ENCODE data around the gene FIBP. TPM values are rescaled to one million over a fixed set of nuclear protein-coding genes. Genes with fewer than 3 reads are reported as not detected.

Gene FIBP
- total RNA-seq, 2 experiments from 2014 or later, result 19.1 to 19.9 TPM

DNA sequence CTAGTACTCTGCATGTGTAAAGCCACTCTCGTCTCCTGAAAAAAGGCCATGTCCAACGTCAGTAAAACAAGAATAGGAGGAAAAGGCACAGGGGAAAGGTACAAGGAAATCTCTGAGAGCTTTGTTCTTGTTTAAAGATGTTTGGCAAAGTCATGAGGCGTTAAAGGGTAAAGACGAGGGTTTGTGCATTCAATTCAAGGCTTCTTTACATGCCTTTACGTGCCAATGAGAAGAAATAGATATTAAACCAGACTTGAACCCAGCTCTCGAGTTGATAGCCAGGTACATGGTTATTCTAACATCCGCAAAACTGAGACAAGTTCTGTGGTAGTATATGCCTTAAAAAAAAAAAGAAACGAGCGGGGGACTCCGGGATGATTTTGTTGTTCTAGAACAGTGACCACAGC lies 29.6 kb downstream of the FIBP start:
- ChIA-PET POLR2A (interaction anchor here (0.6 to 5.8 kb wide), 41 partner anchors 8 to 741 kb away, joined by 3 to 248 read pairs (median 5); partner anchors contain the start of genes BANF1, C11orf68, CCDC85B and DPF2), CTCF (interaction anchor here (1.0 to 5.2 kb wide), 4 partner anchors 26 to 41 kb away, joined by 3 to 80 read pairs (median 22); partner anchors contain the start of genes CCDC85B and FIBP)
- Histone ChIP-seq H3K4me1 (ENCODE audit: insufficient read depth, low read length) (peaks cover 80% of the 10 kb centered on the region), H3K27ac (ENCODE audit: low read depth in 1 of 2, low read length in 2 of 2) (peak overlapping the region; percentile 92 to 96), H3K36me3 (ENCODE audit: insufficient read depth, low read length) (peaks cover 52% of the 10 kb centered on the region), H3K4me3 (ENCODE audit: low read length) (peak overlapping the region; percentile 90), H3K27me3 (ENCODE audit: control insufficient read depth in 1 of 2, insufficient read depth in 2 of 2, low read length in 2 of 2) (no peaks in the 10 kb centered on the region), H3K9me3 (ENCODE audit: control insufficient read depth in 1 of 2, insufficient read depth in 1 of 2, low read length in 2 of 2) (no peaks in the 10 kb centered on the region)
- H3K36me3 Mint-ChIP-seq (ENCODE audit: low read depth), result peaks cover 84% of the 10 kb centered on the region
- intact Hi-C loops (cut with DNase I, micrococcal nuclease), result loop anchor here (1.0 to 10.0 kb wide), 8 partner anchors 30 to 426 kb away; partner anchors contain the start of genes PCNX3 (in 2 of the 2), BANF1 (in 1 of the 2), C11orf68 (in 1 of the 2) and DRAP1 (in 1 of the 2)
- no peaks in the 10 kb centered on the region for H3K9me3 Mint-ChIP-seq
- peaks cover 58% of the 10 kb centered on the region for H3K4me1 Mint-ChIP-seq (ENCODE audit: low read depth)
- H3K4me3 Mint-ChIP-seq, result peak overlapping the region; percentile 91
- peak overlapping the region; percentile 94 for H3K27ac Mint-ChIP-seq
- TF ChIP-seq, protein P1, sequence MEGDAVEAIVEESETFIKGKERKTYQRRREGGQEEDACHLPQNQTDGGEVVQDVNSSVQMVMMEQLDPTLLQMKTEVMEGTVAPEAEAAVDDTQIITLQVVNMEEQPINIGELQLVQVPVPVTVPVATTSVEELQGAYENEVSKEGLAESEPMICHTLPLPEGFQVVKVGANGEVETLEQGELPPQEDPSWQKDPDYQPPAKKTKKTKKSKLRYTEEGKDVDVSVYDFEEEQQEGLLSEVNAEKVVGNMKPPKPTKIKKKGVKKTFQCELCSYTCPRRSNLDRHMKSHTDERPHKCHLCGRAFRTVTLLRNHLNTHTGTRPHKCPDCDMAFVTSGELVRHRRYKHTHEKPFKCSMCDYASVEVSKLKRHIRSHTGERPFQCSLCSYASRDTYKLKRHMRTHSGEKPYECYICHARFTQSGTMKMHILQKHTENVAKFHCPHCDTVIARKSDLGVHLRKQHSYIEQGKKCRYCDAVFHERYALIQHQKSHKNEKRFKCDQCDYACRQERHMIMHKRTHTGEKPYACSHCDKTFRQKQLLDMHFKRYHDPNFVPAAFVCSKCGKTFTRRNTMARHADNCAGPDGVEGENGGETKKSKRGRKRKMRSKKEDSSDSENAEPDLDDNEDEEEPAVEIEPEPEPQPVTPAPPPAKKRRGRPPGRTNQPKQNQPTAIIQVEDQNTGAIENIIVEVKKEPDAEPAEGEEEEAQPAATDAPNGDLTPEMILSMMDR (IDR thresholded peaks at IDR 0.05), result no peak
- ATAC-seq (ENCODE audit: poor library complexity) (no peak), DNase-seq (peak in 2 of 14 experiments; percentile 11 to 48)
- no peaks in the 10 kb centered on the region for H3K27me3 Mint-ChIP-seq

DNA sequence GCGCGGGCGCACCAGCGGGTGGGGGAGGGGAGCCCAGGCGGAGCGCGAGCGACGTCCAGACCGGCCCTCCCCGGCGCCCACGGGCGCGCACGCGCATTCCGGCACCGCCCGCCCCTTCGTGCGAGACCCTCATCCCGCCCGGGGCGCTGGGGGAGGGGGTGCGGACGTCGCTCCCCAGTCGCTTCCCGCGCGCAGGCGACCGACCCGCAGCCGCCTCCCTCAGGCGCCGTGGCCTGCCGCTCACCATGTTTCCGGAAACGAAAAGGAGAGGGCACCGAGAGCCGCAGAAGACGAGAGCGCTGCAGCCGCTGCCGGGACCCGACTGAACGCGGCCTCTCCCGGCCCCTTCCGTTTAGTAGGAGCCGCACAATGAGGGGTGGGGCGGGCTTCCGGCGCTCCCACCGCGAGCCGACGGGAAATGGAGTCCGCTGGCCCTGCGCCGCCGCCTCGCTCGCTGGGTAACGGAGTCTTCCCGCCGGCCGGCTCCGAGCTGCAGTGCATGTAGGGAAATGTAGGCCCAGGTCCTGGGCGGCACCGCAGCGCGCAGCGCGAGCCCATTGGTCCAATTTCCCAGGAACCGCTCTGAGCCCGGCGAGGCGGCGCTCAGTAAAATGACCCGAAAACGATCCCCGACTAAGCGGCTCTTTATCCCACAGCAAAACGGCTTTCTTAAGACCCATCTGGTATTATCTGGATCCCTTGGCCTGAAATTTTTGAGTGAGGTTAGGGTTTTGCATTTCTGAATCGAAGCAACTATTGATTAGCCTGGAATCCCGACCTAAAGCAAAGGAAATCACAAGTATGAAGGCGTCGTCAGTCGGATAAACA lies 30.2 kb downstream of the FIBP start, which contains the start of gene CFL1:
Gene CFL1, minus strand, starts transcription at position 328 of the 828 bp plus-strand sequence. Its CDS starts 81 bp downstream, at position 247.
- peaks cover 84% of the 10 kb centered on the region for H3K36me3 Mint-ChIP-seq (ENCODE audit: low read depth)
- peaks cover 58% of the 10 kb centered on the region for H3K4me1 Mint-ChIP-seq (ENCODE audit: low read depth)
- ATAC-seq (ENCODE audit: poor library complexity), result peak; percentile 67

More for the DNA sequence above, 30.2 kb downstream of the FIBP start, which contains the start of gene CFL1:
- TF ChIP-seq, protein P1 (IDR thresholded peaks at IDR 0.05), result no peak
- Histone ChIP-seq H3K9me3 (ENCODE audit: control insufficient read depth in 1 of 2, insufficient read depth in 1 of 2, low read length in 2 of 2) (peaks cover 0 to under 1% of the 10 kb centered on the region in 2 experiments), H3K27ac (ENCODE audit: low read depth in 1 of 2, low read length in 2 of 2) (peak within 1 kb of the TSS; percentile 92 to 96), H3K4me1 (ENCODE audit: insufficient read depth, low read length) (peaks cover 82% of the 10 kb centered on the region), H3K36me3 (ENCODE audit: insufficient read depth, low read length) (peaks cover 52% of the 10 kb centered on the region), H3K27me3 (ENCODE audit: control insufficient read depth in 1 of 2, insufficient read depth in 2 of 2, low read length in 2 of 2) (no peaks in the 10 kb centered on the region), H3K4me3 (ENCODE audit: low read length) (peak within 1 kb of the TSS; percentile 90)
- peak within 1 kb of the TSS; percentile 91 for H3K4me3 Mint-ChIP-seq
- ChIA-PET POLR2A (interaction anchor here (0.6 to 5.8 kb wide), 36 partner anchors 8 to 736 kb away, joined by 3 to 248 read pairs (median 5); partner anchors contain the start of genes BANF1, C11orf68, CCDC85B and DPF2), CTCF (interaction anchor here (1.0 to 5.2 kb wide), 2 partner anchors 27 to 31 kb away, joined by 6 to 80 read pairs; partner anchors contain the start of genes CCDC85B and FIBP)
- H3K27me3 Mint-ChIP-seq, result no peaks in the 10 kb centered on the region
- intact Hi-C loops (cut with DNase I, micrococcal nuclease), result loop anchor here (1.0 to 10.0 kb wide), 8 partner anchors 25 to 427 kb away; partner anchors contain the start of genes PCNX3 (in 2 of the 2), BANF1 (in 1 of the 2), C11orf68 (in 1 of the 2) and DRAP1 (in 1 of the 2)
- no peaks in the 10 kb centered on the region for H3K9me3 Mint-ChIP-seq
- DNase-seq, result peak; percentile 93 to 99 (median 96)
- H3K27ac Mint-ChIP-seq, result peak within 1 kb of the TSS; percentile 94
